Mucosa of gallbladder (tissue), 1 donor: ENCODE measurements around the gene LRRN2. TPM values are rescaled to one million over a fixed set of nuclear protein-coding genes. Genes with fewer than 3 reads are reported as not detected.

Experiments
- DNase-seq: peaks from one replicate; pipeline ENCODE4 v3.0.0-alpha.2; 2020; ENCODE audit warnings: low spot score
- total RNA-seq: library from RNA; stranded (reverse); gene quantifications from one replicate; pipeline ENCODE4 v1.2.1, GENCODE V29; 2021
- donor health status: DM: no; HTN: no; CAD: no.

Gene LRRN2
- total RNA-seq, 1 donor from 2014 or later: 2.4 TPM

GRCh38 chr1:204712708-204713430, 27.3 kb upstream of the LRRN2 start:
- DNase-seq: no peak

- no peak for DNase-seq
Measured at GRCh38 chr1:204711947-204712701, 26.6 kb upstream of the LRRN2 start.

DNA sequence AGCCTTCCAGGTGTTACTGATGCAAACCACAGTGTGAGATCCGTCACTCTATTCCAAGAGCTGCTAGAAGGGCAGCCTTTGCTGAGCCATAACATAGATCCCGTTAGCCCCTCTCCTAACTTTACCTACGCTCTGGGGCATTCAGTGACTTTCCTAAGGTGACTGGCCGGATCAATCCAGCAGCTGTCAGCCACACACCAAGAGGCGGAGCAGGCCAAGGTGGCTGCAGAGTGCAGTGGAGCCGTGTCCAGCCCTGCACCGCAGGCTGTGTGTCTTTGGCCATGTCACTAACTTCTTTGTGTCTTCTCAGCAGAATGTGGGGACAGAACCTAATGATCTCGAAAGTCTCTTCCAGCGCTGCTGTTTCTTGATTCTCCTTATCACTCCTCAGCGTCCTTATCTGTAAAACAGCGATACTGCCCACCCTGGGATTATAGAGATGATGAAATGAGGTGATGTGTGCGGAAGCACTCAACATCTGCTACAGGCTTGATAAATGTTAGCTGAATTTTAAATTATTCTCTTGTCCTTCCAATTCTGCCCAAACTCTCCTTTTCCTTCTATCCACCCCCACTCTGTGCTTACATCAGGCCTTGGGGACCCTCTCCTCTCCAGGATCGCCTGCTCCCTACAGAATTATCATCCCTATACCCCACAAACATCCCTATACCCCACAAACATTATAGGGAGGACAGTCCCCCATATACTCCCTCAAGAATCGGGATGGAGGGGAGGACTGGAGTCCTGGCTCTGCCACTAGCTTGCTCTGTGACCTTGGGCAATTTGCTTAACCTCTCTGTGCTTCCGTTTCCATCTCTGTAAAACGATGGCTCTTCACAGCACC, 25.8 kb upstream of the LRRN2 start:
- no peak for DNase-seq

- DNase-seq: no peak
Measured at GRCh38 chr1:204709960-204710912, 24.7 kb upstream of the LRRN2 start.

DNA sequence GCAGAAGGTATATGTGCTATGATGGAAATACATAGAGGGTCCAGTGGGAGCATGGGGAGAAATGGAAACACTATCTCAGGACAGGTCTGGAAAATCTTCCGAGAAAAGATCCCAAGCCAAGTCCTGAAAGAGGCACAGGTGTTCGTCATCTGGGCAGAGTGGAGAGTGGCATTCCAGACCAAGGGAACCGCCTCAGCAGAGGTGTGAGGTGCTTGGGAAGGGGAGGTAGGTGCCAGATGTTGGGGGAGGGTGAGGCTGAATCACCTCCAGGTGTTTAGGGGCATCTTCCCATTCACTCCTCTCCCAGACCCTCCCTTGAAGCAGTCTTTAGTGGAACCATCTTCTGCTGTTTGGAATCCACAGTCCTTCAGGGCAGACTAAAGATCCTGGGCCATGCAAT, 23.5 kb upstream of the LRRN2 start:
- no peak for DNase-seq

DNA sequence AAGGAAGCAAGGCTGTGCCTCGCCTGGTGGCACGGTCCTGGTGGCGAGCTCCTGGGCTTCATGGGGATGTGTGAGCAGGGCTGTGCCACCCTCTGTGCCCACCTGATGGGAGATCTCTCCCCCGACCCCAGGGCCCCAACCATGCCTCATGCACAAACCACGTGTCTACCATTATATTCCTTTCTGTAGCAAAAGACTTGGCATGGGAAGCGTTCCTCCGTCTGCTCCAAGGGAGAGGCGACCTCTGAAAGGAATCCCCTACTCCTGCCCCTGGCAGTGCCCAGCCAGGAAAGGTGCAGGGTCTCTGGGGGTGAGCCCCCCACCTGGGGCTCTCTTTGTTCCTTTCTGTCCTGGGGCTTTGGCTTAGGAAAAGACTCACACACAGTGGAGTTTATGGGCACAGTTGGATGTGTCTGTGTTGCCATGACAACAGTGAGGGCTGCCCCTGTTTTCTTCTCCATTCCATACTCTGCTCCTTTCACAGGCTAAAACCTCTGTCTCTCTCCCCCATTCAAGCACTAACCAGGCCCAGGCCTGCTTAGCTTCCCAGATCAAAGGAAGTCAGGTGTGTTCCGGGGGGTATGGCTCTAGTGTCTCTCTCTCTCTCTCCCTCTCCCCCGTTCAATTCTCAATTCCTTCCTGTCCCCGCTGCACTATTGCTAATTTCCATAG, 21.4 kb upstream of the LRRN2 start:
- DNase-seq: no peak

GRCh38 chr1:204705888-204706837, 20.6 kb upstream of the LRRN2 start:
- no peak for DNase-seq

DNA sequence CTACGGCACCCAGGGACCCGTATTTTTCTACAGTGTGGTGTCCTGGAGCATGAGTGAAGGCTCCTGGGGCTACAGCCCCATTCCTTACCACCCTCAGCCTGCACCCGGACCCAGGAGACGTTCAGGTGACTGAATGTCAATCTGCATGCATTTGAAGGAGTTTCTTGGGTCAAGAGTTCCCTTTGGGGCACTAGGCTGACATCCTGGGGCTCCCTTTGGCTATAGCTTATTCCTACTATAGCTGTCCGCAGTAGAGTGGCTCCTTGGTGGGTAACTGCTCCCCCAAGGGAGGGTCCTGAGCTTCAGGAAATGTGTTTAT, 19.9 kb upstream of the LRRN2 start:
- no peak for DNase-seq

GRCh38 chr1:204704794-204705492, 19.4 kb upstream of the LRRN2 start:
- DNase-seq: no peak

GRCh38 chr1:204703826-204704612, 18.5 kb upstream of the LRRN2 start:
- DNase-seq: no peak

DNA sequence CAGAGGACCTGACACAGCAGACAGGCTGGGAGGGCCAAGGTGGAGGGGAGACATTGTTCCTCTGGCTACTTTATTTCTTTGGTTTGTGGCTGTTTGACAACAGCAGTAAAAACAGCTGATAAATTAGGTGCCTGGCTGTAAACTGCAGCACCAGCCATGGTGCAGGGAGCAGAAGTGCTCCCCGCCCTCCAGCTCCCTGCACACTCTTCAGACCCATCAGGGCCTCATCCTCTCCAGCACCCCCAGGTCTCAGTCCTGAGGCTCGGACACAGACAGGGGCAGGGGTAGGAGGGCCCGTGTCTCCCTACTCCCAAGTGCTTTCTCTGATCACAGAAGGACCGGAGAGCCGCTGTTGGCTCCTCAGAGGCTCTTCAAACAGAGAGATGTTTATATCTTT, 17.7 kb upstream of the LRRN2 start:
- DNase-seq: no peak

GRCh38 chr1:204702552-204703267, 17.2 kb upstream of the LRRN2 start:
- DNase-seq: no peak

- no peak for DNase-seq
Measured at GRCh38 chr1:204701229-204701628, 15.7 kb upstream of the LRRN2 start.

DNA sequence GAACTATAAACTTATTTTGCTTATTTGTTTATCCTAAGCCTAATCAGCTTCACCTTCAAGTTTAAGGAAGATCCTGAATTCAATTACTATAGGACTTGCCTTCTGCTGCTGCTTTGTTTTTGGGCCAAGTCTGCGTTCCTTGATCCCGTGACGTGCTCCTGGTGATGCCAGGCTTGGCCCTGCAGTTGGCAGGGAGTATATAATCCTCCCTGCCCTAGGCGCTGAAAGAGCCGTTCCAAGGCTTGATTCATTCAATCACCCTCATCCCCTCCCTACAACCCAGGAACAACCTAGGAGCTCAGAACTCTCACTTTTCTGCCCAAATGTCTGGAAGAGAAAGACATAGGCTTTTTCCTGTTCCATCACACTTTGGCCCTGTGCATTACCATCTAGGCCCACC, 12.4 kb upstream of the LRRN2 start:
- DNase-seq: no peak

DNA sequence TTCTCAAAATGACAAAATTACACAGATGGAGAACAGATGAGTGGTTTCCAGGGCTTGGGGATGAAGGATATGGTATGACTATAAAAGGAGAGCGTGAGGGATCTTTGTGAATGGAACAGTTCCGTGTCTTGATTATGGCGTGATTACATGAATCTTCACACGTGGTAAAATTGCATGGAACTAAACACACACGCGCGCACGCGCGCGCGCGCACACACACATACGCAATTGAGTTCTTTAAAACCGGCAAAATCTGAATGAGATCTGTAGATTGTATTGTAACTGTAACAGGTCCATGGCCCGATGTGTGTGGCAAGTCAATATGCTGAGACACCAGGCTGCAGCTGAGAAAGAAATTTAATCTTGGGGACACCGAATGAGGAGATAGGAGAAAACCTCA, 11.1 kb upstream of the LRRN2 start:
- no peak for DNase-seq

GRCh38 chr1:204695692-204696091, 10.2 kb upstream of the LRRN2 start:
- no peak for DNase-seq

DNA sequence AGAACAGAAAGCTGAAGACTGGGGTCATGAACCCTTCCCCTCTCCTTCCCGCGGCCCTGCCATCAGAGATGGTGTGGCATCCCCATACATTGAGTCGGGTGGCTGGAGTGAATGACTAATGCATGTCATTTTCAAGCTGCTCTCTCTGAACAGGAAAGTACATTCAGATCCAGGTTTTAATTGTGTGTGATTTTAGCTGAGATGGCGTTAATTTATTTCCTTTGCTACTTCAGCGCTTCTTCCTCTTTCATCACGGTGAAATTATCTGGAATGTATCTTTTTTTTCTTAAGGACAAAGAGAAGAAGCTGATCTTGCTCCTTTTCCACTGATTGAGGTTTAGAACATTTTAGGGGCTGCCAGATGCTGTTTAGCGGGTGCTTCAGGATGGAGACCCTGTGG, 8.6 kb upstream of the LRRN2 start:
- no peak for DNase-seq
